Activated T-cell treated with anti-CD3 and anti-CD28 coated beads, Interleukin-2, amount 50 U/mL, for 4 hours (primary cell): ENCODE results near the gene OPN1MW2. TPM values are rescaled to one million over a fixed set of nuclear protein-coding genes. Genes with fewer than 3 reads are reported as not detected.
"Not testable (repeated sequence)": the region's sequence is repeated elsewhere in the genome, so short reads cannot be mapped to it uniquely, and the experiment has no call there.

ENCODE experiments used
- ATAC-seq, 2 donors: fragments of 200-7000 bp; cut with Tn5 transposase; one replicate each; pipeline ENCODE4 v1.10.0; 2021
- DNase-seq: peaks from one replicate; pipeline ENCODE4 v3.0.0-alpha.2; 2020
- H3K27me3 Mint-ChIP-seq: one replicate; pipeline ENCODE4 v1.8.0; 2021; ENCODE audit warnings: low read depth, mixed read lengths
- H3K36me3 Mint-ChIP-seq: one replicate; pipeline ENCODE4 v1.8.0; 2022; ENCODE audit warnings: mixed read lengths; ENCODE audit not compliant: insufficient read depth
- H3K4me1 Mint-ChIP-seq: one replicate; pipeline ENCODE4 v1.8.0; 2021; ENCODE audit warnings: low read depth, mixed read lengths
- H3K4me3 Mint-ChIP-seq: one replicate; pipeline ENCODE4 v1.8.0; 2021; ENCODE audit warnings: mild to moderate bottlenecking, moderate library complexity, mixed read lengths
- H3K9me3 Mint-ChIP-seq: one replicate; pipeline ENCODE4 v1.8.0; 2021; ENCODE audit warnings: mixed read lengths
- total RNA-seq, 3 donors: library from RNA; stranded (reverse); gene quantifications; one replicate each; pipeline ENCODE4 v1.2.1, GENCODE V29; 2021

The OPN1MW2 gene
- total RNA-seq, 3 donors from 2014 or later, result not detected

- not testable (repeated sequence) for H3K4me3 Mint-ChIP-seq, ATAC-seq, H3K4me1 Mint-ChIP-seq, H3K9me3 Mint-ChIP-seq, DNase-seq, H3K36me3 Mint-ChIP-seq, H3K27me3 Mint-ChIP-seq
These were observed 19.5 kb downstream of the OPN1MW2 start for GRCh38 chrX:154238939-154239559.

GRCh38 chrX:154239982-154240503 is 20.5 kb downstream of the OPN1MW2 start:
- not testable (repeated sequence) for H3K4me1 Mint-ChIP-seq, H3K36me3 Mint-ChIP-seq, DNase-seq, H3K4me3 Mint-ChIP-seq, H3K27me3 Mint-ChIP-seq, ATAC-seq, H3K9me3 Mint-ChIP-seq

GRCh38 chrX:154247377-154248045 is 28.0 kb downstream of the OPN1MW2 start:
- not testable (repeated sequence) for H3K36me3 Mint-ChIP-seq

GRCh38 chrX:154248076-154248475 is 28.5 kb downstream of the OPN1MW2 start:
- peak in 1 of 2 donors; percentile 8 for ATAC-seq
- H3K36me3 Mint-ChIP-seq, DNase-seq, H3K4me3 Mint-ChIP-seq, H3K4me1 Mint-ChIP-seq, H3K27me3 Mint-ChIP-seq, H3K9me3 Mint-ChIP-seq: not testable (repeated sequence)

More at GRCh38 chrX:154247377-154248045, 28.0 kb downstream of the OPN1MW2 start:
- peak; percentile 94 to 98 for ATAC-seq
- H3K4me1 Mint-ChIP-seq, H3K9me3 Mint-ChIP-seq, DNase-seq, H3K27me3 Mint-ChIP-seq, H3K4me3 Mint-ChIP-seq: not testable (repeated sequence)

GRCh38 chrX:154257282-154257681 is 37.7 kb downstream of the OPN1MW2 start, which contains the start of gene OPN1MW3:
Gene OPN1MW3, plus strand, starts transcription at chrX:154257582. Its CDS starts 38 bp downstream, at chrX:154257620.
- H3K4me1 Mint-ChIP-seq, DNase-seq, ATAC-seq, H3K27me3 Mint-ChIP-seq, H3K36me3 Mint-ChIP-seq, H3K4me3 Mint-ChIP-seq, H3K9me3 Mint-ChIP-seq: not testable (repeated sequence)

- not testable (repeated sequence) for H3K9me3 Mint-ChIP-seq, ATAC-seq, H3K27me3 Mint-ChIP-seq, DNase-seq, H3K4me3 Mint-ChIP-seq, H3K36me3 Mint-ChIP-seq, H3K4me1 Mint-ChIP-seq
These were observed 39.2 kb downstream of the OPN1MW2 start for GRCh38 chrX:154258711-154259110.

GRCh38 chrX:154263072-154263471 is 43.5 kb downstream of the OPN1MW2 start:
- H3K27me3 Mint-ChIP-seq, DNase-seq, H3K4me1 Mint-ChIP-seq, ATAC-seq, H3K9me3 Mint-ChIP-seq, H3K36me3 Mint-ChIP-seq, H3K4me3 Mint-ChIP-seq: not testable (repeated sequence)

GRCh38 chrX:154269245-154269644 is 49.7 kb downstream of the OPN1MW2 start:
- not testable (repeated sequence) for H3K27me3 Mint-ChIP-seq, ATAC-seq, DNase-seq, H3K36me3 Mint-ChIP-seq, H3K4me1 Mint-ChIP-seq, H3K9me3 Mint-ChIP-seq, H3K4me3 Mint-ChIP-seq

Other genes with a start within 250 kb of the OPN1MW2 start
- gene HCFC1, start 247.9 kb upstream of the OPN1MW2 start, total RNA-seq, result 100 to 1,000 TPM; 140 to 162 (median 150) TPM
- gene TMEM187, start 247.0 kb upstream of the OPN1MW2 start, total RNA-seq, result 1 to 10 TPM; 2.0 to 2.7 (median 2.3) TPM
- 100 to 1,000 TPM; 258 to 273 (median 272) TPM for gene IRAK1, start 199.9 kb upstream of the OPN1MW2 start, total RNA-seq
- gene MECP2, start 122.0 kb upstream of the OPN1MW2 start, total RNA-seq, result 10 to 100 TPM; 42.6 to 46.7 (median 45.7) TPM
- gene OPN1LW, start 75.5 kb upstream of the OPN1MW2 start, total RNA-seq, result not detected
- not detected for gene OPN1MW, start 37.2 kb upstream of the OPN1MW2 start, total RNA-seq
- gene OPN1MW3, start 37.8 kb downstream of the OPN1MW2 start, total RNA-seq, result not detected
- gene TEX28, start 75.4 kb downstream of the OPN1MW2 start, total RNA-seq, result not detected
- not detected for gene TKTL1, start 76.0 kb downstream of the OPN1MW2 start, total RNA-seq
- gene FLNA, start 154.9 kb downstream of the OPN1MW2 start, total RNA-seq, result 100 to 1,000 TPM; 765 to 924 (median 866) TPM
- gene EMD, start 159.5 kb downstream of the OPN1MW2 start, total RNA-seq, result 100 to 1,000 TPM; 107 to 113 (median 111) TPM
- gene RPL10, start 178.6 kb downstream of the OPN1MW2 start, total RNA-seq, result 1,000 to 10,000 TPM; 3,297 to 3,503 (median 3,452) TPM
- 1 to 10 TPM; 4.0 to 7.3 (median 5.1) TPM for gene DNASE1L1, start 189.5 kb downstream of the OPN1MW2 start, total RNA-seq
- 10 to 100 TPM; 37.9 to 39.3 (median 38.2) TPM for gene TAFAZZIN, start 191.8 kb downstream of the OPN1MW2 start, total RNA-seq
- 10 to 100 TPM; 33.7 to 42.2 (median 40.8) TPM for gene ATP6AP1, start 208.9 kb downstream of the OPN1MW2 start, total RNA-seq
- gene GDI1, start 217.4 kb downstream of the OPN1MW2 start, total RNA-seq, result 100 to 1,000 TPM; 107 to 126 (median 116) TPM
- gene FAM50A, start 224.4 kb downstream of the OPN1MW2 start, total RNA-seq, result 10 to 100 TPM; 60.2 to 61.9 (median 61.6) TPM
- 10 to 100 TPM; 26.6 to 33.8 (median 27.6) TPM for gene PLXNA3, start 238.5 kb downstream of the OPN1MW2 start, total RNA-seq